Mesangial cell (primary cell): ENCODE data around the gene AIDA. TPM values are rescaled to one million over a fixed set of nuclear protein-coding genes. Genes with fewer than 3 reads are reported as not detected.

Experiments
- total RNA-seq: library from RNA; depleted of rRNA; stranded (reverse); fragments of >200 nt; gene quantifications from 2 replicates; pipeline ENCODE4 v1.2.3, GENCODE V29; 2015

The AIDA gene
- 33.7 and 53.4 TPM in 2 replicates for total RNA-seq

GRCh38 chr1:222712253-222713090 lies at the start of gene AIDA, which contains the start of gene BROX:
Gene AIDA, minus strand, starts transcription at chr1:222712491. Its CDS starts 174 bp downstream, at chr1:222712317.
Gene BROX, plus strand, starts transcription at chr1:222712564. Its CDS starts 3,136 bp downstream, at chr1:222715700.

GRCh38 chr1:222736972-222737371 lies 24.7 kb upstream of the AIDA start, which contains the start of gene FAM177B:
Gene FAM177B, plus strand, starts transcription at chr1:222737202. Its CDS starts 9,344 bp downstream, at chr1:222746546.

Other genes starting within 250 kb of the AIDA start
- 0.13 TPM in 1 of 2 replicates, not detected in the other for gene HHIPL2, start 164.4 kb downstream of the AIDA start, total RNA-seq
- gene TAF1A, start 122.6 kb downstream of the AIDA start, total RNA-seq: 1.8 and 4.9 TPM in 2 replicates
- gene MIA3, start 94.4 kb downstream of the AIDA start, total RNA-seq: 20.2 and 32.1 TPM in 2 replicates
- 21.4 and 27.5 TPM in 2 replicates for gene BROX, start 73 bp upstream of the AIDA start, total RNA-seq
- not detected in 2 replicates for gene FAM177B, start 24.7 kb upstream of the AIDA start, total RNA-seq
- gene DISP1, start 102.5 kb upstream of the AIDA start, total RNA-seq: 4.1 and 8.0 TPM in 2 replicates